ENCODE measurements around the gene EMID1.
A peak's percentile ranks its signal among the peaks of the same experiment; 100 is the strongest.

EMID1 gene

DNA sequence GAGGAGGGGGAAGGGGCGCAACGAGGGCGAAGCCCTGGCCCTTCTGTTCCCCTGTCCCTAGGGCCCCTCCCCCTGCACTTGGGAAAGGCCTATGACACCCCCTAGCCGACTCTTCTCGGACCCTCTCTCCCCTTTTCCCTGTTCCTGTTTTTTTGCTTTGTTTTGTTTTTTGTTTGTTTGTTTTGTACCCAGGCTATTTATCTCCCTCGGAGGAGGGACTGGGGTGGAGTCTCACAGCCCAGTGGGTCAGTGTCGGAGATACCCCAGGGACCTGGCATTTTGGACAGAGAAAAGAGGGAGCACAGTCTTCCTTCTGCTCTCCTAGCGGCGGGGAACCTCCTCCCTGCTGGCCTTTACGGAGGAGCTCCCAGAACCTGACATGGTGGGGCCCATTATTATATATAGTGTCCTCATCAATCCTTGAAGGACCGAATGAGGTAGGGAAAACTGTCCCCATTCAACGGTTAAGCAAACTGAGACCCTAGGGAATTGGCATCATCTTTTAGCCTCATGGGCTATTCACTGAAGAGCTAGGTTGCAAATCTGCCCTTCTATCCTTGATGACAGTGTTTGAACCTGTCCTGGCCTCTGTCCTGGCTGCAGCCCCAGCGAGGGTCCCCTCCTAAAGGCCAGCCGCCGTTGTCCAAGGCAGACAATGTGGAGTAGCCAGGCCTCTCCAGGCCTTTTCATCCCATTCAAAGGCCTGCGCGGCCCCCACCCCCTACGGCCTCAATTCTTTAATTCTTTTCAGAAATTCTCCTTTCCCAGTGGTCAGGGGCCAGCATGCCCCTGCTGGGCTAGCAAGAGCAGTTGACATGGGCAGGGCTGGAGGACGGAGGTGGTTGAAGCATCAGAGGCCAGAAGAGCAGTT, 911 bp downstream of the EMID1 start:
- peaks cover 5% of the 10 kb centered on the region for H3K27me3 ChIP-seq (ENCODE audit: insufficient read depth, low read length)
- peak overlapping the region; percentile 82 for H3K4me3 ChIP-seq (ENCODE audit: low read length)
- H3K36me3 ChIP-seq (ENCODE audit: insufficient read depth, low read length), result no peaks in the 10 kb centered on the region
- H3K9me3 ChIP-seq (ENCODE audit: insufficient read depth, low read depth, low read length), result no peaks in the 10 kb centered on the region
- H3K4me1 ChIP-seq (ENCODE audit: insufficient read depth, low read length), result peaks cover 17% of the 10 kb centered on the region
- WGBS, result 41% methylated on average over 19 of the region's 19 CpGs
- H3K9ac ChIP-seq (ENCODE audit: low read depth, low read length), result peak overlapping the region; percentile 82
- H3K27ac ChIP-seq (ENCODE audit: low read depth, low read length), result no peak overlapping the region; the same call in 1 of the 2 replicates

DNA sequence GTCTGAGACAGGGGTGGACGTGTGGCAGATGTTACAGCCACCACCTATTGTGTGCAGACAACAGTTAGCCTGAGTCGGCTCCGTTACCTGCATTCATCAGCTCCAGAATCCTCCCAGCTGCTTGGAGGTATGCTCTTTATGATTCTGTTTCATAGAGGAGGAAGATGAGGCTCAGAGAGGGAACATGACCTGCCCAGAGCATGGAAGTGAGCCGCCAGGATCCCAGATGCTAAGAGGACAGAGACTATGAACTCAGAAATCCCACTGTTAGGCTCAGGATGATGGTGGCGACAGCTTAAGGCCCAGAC, 1.5 kb downstream of the EMID1 start:
- 81% methylated on average over 5 of the region's 5 CpGs for WGBS
- H3K36me3 ChIP-seq (ENCODE audit: insufficient read depth, low read length), result no peaks in the 10 kb centered on the region
- H3K27ac ChIP-seq (ENCODE audit: low read depth, low read length), result no peak overlapping the region

DNA sequence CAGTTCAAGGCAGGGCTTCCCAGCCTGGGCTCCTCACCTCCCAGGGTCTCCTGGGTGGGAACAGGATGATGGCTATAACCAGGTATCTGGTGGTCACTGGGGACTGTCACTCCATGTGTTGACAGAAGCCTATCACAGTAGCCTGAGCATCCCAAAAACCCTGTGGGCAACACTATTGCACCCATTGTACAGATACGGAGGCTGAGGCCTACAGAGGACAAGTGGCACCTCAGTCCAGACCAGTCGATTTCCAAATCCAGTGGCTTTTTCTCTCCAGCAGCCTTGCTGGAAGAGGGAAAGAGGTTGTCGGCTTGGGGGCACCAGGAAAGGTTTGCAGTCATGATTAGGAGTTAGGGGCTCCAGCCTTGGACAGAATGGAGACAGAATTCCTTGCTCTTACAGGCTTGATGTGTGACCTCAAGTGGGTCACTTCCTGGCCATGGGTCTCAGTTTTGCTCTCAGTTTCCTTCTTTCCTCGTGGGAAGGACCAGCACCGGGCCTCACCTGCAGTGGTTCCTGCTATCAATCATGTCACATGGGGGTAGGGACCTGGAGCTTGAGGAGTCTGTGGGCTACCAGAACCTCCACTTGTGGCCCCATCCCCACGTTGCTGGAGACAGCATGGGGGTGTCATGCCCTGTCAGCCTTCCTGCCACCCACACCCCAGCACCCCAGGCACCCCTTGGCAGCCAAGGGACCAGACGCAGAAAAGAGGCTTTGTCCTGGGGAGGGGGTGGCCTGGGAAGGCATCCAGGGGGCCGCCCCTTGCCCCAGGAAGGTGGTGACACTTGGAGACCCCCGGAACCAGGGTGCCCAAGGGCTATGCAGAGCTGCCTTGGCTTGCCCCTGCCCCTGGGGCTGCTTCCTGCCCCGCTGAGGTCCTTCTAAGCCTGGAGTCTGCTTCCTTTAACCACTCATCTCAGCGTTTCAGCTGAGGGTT, 2.1 kb downstream of the EMID1 start:
- Histone ChIP-seq H3K4me3 (ENCODE audit: low read length) (no peak overlapping the region), H3K36me3 (ENCODE audit: insufficient read depth, low read length) (no peaks in the 10 kb centered on the region), H3K9ac (ENCODE audit: low read depth, low read length) (no peak overlapping the region), H3K9me3 (ENCODE audit: insufficient read depth, low read depth, low read length) (no peaks in the 10 kb centered on the region), H3K27me3 (ENCODE audit: insufficient read depth, low read length) (peaks cover 5% of the 10 kb centered on the region), H3K4me1 (ENCODE audit: insufficient read depth, low read length) (peaks cover 17% of the 10 kb centered on the region), H3K27ac (ENCODE audit: low read depth, low read length) (no peak overlapping the region)
- WGBS, result 84% methylated on average over 11 of the region's 11 CpGs

More for the DNA sequence above, 1.5 kb downstream of the EMID1 start:
- no peak overlapping the region; the same call in 1 of the 2 replicates for H3K4me3 ChIP-seq (ENCODE audit: low read length)
- peaks cover 5% of the 10 kb centered on the region for H3K27me3 ChIP-seq (ENCODE audit: insufficient read depth, low read length)
- no peaks in the 10 kb centered on the region for H3K9me3 ChIP-seq (ENCODE audit: insufficient read depth, low read depth, low read length)
- H3K4me1 ChIP-seq (ENCODE audit: insufficient read depth, low read length), result peaks cover 17% of the 10 kb centered on the region
- no peak overlapping the region for H3K9ac ChIP-seq (ENCODE audit: low read depth, low read length)

DNA sequence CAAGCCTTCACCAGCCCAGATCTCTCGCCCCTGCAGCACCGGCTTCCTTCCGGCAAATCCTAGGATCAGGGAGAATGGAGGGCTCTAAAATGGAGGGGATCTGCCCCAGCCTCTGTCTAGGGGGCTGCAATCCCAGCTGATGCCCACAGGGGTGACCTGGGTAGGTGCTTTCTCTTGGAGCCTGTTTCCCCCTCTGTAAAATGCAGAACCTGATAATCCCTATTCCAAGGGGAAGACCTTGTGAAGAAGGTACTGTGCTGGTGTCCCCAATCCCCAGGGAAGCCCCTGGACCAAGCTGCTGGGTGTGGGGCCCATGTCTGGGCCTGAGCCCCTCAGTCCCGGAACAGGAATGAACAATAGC, 2.8 kb downstream of the EMID1 start:
- Histone ChIP-seq H3K27ac (ENCODE audit: low read depth, low read length) (no peak overlapping the region), H3K27me3 (ENCODE audit: insufficient read depth, low read length) (peaks cover 5% of the 10 kb centered on the region), H3K36me3 (ENCODE audit: insufficient read depth, low read length) (no peaks in the 10 kb centered on the region), H3K4me1 (ENCODE audit: insufficient read depth, low read length) (peaks cover 17% of the 10 kb centered on the region), H3K9me3 (ENCODE audit: insufficient read depth, low read depth, low read length) (no peaks in the 10 kb centered on the region), H3K9ac (ENCODE audit: low read depth, low read length) (no peak overlapping the region), H3K4me3 (ENCODE audit: low read length) (no peak overlapping the region)
- 92% methylated on average over 4 of the region's 4 CpGs for WGBS

DNA sequence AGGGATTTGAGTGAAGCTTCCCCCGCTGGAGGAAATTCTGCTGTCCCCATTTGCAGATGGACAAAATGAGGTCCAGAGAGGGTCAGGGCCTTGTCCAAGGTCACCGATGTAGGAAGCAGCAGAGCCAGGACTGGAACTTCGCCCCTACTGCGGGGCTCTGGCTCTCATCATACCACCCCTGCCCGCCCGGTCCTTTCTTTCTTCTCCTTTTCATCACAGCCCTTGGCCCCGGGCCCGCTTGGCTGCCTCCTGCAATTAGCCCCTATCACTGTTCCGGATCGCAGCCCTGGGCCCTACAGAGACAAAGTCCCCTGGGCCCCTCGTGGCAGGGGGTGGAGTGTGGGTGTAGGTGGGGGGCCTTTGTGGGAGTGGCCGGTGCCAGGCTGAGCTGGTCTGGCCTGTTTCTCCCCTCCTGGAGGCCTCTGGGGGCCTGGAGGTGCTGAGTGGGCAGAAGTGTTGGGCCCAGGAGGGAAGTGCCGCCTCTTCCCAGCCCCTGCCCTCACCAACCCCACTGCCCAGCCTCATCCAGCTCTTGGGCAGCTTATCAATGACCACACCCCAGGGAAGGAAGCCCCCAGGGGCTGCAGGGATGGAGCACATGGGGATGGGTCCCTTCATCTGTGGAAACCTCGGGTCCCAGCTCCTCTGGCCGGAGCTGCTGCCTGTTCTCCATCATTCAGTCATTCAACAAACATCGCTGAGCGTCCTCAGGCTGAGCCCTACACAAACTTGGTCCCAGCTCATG, 3.4 kb downstream of the EMID1 start:
- peaks cover 15% of the 10 kb centered on the region for H3K4me1 ChIP-seq (ENCODE audit: insufficient read depth, low read length)
- peaks cover 5% of the 10 kb centered on the region for H3K27me3 ChIP-seq (ENCODE audit: insufficient read depth, low read length)
- H3K4me3 ChIP-seq (ENCODE audit: low read length), result no peak overlapping the region
- no peaks in the 10 kb centered on the region for H3K36me3 ChIP-seq (ENCODE audit: insufficient read depth, low read length)
- 92% methylated on average over 17 of the region's 17 CpGs for WGBS
- H3K9ac ChIP-seq (ENCODE audit: low read depth, low read length), result no peak overlapping the region
- no peak overlapping the region for H3K27ac ChIP-seq (ENCODE audit: low read depth, low read length)
- no peaks in the 10 kb centered on the region for H3K9me3 ChIP-seq (ENCODE audit: insufficient read depth, low read depth, low read length)

DNA sequence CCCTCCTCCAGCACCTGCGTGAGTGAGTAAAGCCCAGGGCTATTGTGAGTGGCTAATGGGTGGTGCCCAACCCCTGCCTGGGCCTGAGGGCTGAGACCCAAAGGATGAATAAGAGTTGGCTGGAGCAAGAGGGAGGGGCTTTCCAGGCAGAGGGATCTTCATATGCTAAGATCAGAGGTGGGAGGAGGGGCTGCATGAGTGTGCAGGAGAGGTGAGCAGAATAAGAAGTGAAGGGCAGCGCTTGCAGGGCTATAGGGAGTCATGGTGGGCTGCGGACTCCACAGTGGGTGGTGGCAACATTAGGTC, 3.9 kb downstream of the EMID1 start:
- H3K4me1 ChIP-seq (ENCODE audit: insufficient read depth, low read length), result peaks cover 12% of the 10 kb centered on the region
- no peak overlapping the region for H3K4me3 ChIP-seq (ENCODE audit: low read length)
- H3K9ac ChIP-seq (ENCODE audit: low read depth, low read length), result no peak overlapping the region
- no peaks in the 10 kb centered on the region for H3K9me3 ChIP-seq (ENCODE audit: insufficient read depth, low read depth, low read length)
- peaks cover 5% of the 10 kb centered on the region for H3K27me3 ChIP-seq (ENCODE audit: insufficient read depth, low read length)
- H3K27ac ChIP-seq (ENCODE audit: low read depth, low read length), result no peak overlapping the region
- no peaks in the 10 kb centered on the region for H3K36me3 ChIP-seq (ENCODE audit: insufficient read depth, low read length)
- WGBS, result 48% methylated on average over 3 of the region's 3 CpGs

DNA sequence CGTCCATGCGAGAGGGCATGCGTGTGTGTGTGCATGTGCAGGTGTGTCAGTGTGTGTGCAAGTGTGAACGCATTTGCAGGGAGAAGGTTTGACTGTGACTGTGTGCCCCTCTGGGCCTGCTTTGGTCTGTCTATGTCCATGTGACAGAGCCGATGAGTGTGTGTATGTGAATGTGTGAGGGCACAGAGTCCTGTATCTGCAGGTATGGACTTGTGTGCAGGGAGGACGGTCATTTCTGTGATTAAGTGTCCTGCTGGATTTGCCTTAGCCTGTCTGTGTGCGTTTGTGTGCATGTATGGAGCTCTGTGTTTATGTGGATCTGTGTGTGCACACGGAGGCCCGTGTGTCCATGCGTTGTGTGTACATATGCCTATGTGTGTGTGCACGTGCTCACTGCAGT, 5.4 kb downstream of the EMID1 start:
- H3K9ac ChIP-seq (ENCODE audit: low read depth, low read length), result no peak overlapping the region
- 92% methylated on average over 11 of the region's 11 CpGs for WGBS
- no peak overlapping the region for H3K27ac ChIP-seq (ENCODE audit: low read depth, low read length)

DNA sequence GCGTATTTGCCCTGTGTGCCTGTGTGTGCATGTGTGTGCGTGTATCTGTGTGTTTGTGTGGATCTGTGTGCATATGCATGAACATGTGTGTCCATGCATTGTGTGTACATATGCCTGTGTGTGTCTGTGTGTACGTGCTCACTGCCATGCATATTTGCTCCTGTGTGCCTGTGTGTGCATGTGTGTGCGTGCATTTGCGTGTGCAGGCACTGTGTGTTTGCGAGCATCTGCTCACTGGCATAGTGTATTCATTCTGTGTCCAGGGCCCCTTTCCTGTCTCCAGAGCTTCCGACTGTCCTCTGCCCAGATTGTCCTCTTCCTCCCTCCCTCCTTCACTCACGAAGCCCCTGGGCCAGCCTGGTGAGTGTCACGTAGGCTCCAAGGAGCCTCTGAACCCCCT, 5.8 kb downstream of the EMID1 start:
- no peak overlapping the region for H3K4me3 ChIP-seq (ENCODE audit: low read length)
- 94% methylated on average over 9 of the region's 9 CpGs for WGBS
- no peaks in the 10 kb centered on the region for H3K9me3 ChIP-seq (ENCODE audit: insufficient read depth, low read depth, low read length)
- H3K27me3 ChIP-seq (ENCODE audit: insufficient read depth, low read length), result no peaks in the 10 kb centered on the region
- no peak overlapping the region for H3K9ac ChIP-seq (ENCODE audit: low read depth, low read length)
- H3K27ac ChIP-seq (ENCODE audit: low read depth, low read length), result no peak overlapping the region
- 0 out of 2 replicates have a peak, but pooled peaks cover 3% of the 10 kb centered on the region for H3K36me3 ChIP-seq (ENCODE audit: insufficient read depth, low read length)
- H3K4me1 ChIP-seq (ENCODE audit: insufficient read depth, low read length), result peaks cover 9% of the 10 kb centered on the region

More for the DNA sequence above, 5.4 kb downstream of the EMID1 start:
- Histone ChIP-seq H3K9me3 (ENCODE audit: insufficient read depth, low read depth, low read length) (no peaks in the 10 kb centered on the region), H3K4me1 (ENCODE audit: insufficient read depth, low read length) (peaks cover 12% of the 10 kb centered on the region), H3K4me3 (ENCODE audit: low read length) (no peak overlapping the region), H3K27me3 (ENCODE audit: insufficient read depth, low read length) (0 out of 2 replicates have a peak, but pooled peaks cover 2% of the 10 kb centered on the region), H3K36me3 (ENCODE audit: insufficient read depth, low read length) (no peaks in the 10 kb centered on the region)

DNA sequence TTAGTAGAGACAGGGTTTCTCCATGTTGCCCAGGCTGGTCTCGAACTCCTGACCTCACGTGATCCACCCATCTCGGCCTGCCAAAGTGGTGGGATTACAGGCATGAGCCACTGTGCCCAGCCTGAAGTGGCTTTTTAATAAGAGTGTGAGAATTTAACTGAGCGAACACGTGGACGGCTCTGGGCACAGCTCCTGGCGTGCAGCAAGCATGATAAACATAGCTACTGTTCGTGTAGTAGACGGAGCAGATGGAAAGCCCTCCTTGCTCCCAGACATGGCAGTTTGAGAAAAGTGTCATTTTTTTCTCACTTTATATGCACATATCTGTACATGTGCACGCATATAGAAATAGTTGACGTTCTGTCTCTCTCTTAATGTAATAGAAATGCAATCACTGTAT, 7.0 kb downstream of the EMID1 start:
- 95% methylated on average over 11 of the region's 11 CpGs for WGBS
- H3K27me3 ChIP-seq (ENCODE audit: insufficient read depth, low read length), result no peaks in the 10 kb centered on the region

DNA sequence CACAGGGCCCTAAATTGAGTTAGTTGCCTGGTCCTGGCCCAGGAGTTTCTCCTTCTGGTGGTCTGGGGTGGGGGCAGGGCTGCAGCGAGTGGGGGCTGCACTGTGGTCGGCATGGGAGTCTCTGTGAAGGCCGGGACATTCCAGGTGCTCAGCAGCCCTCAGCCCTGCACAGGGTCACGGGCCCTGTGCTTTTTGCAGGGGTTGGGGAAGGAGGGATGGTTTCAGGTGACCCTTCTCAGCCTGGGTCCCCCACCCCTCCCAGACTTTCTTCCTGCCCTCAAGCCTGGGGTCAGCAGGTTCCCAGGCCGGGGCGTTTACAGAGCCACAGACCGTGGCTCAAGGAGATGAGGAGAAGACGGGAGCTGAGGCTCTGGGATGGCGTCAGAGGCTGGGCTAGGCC, 7.8 kb downstream of the EMID1 start:
- Histone ChIP-seq H3K9me3 (ENCODE audit: insufficient read depth, low read depth, low read length) (no peaks in the 10 kb centered on the region), H3K4me1 (ENCODE audit: insufficient read depth, low read length) (no peaks in the 10 kb centered on the region), H3K4me3 (ENCODE audit: low read length) (no peak overlapping the region), H3K36me3 (ENCODE audit: insufficient read depth, low read length) (0 out of 2 replicates have a peak, but pooled peaks cover 4% of the 10 kb centered on the region), H3K9ac (ENCODE audit: low read depth, low read length) (no peak overlapping the region), H3K27ac (ENCODE audit: low read depth, low read length) (no peak overlapping the region), H3K27me3 (ENCODE audit: insufficient read depth, low read length) (no peaks in the 10 kb centered on the region)
- 88% methylated on average over 9 of the region's 9 CpGs for WGBS

More for the DNA sequence above, 7.0 kb downstream of the EMID1 start:
- H3K9me3 ChIP-seq (ENCODE audit: insufficient read depth, low read depth, low read length), result no peaks in the 10 kb centered on the region
- H3K36me3 ChIP-seq (ENCODE audit: insufficient read depth, low read length), result 0 out of 2 replicates have a peak, but pooled peaks cover 4% of the 10 kb centered on the region
- H3K27ac ChIP-seq (ENCODE audit: low read depth, low read length), result no peak overlapping the region
- H3K4me1 ChIP-seq (ENCODE audit: insufficient read depth, low read length), result no peaks in the 10 kb centered on the region
- H3K9ac ChIP-seq (ENCODE audit: low read depth, low read length), result no peak overlapping the region
- no peak overlapping the region for H3K4me3 ChIP-seq (ENCODE audit: low read length)

DNA sequence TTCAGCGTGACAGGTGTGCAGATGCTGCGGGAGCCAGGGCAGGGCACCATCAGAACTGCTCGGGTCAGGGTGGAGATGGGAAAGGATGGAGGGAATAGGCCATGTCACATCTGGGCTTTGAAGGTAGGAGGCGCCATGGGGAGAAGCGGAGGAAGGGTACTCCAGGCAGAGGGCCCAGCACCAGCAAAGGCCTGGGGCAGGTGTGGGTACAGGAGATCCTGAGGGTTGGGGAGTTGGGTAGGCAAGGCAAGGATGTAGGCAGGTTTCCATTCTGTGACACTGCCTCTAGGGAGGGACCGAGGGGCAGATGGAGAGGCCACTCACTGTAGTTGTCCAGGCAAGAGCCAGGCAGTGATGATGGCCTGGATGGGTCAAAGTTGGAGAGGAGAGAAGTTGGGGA, 8.5 kb downstream of the EMID1 start:
- Histone ChIP-seq H3K9ac (ENCODE audit: low read depth, low read length) (no peak overlapping the region), H3K9me3 (ENCODE audit: insufficient read depth, low read depth, low read length) (no peaks in the 10 kb centered on the region), H3K4me1 (ENCODE audit: insufficient read depth, low read length) (no peaks in the 10 kb centered on the region), H3K27ac (ENCODE audit: low read depth, low read length) (no peak overlapping the region), H3K27me3 (ENCODE audit: insufficient read depth, low read length) (no peaks in the 10 kb centered on the region), H3K36me3 (ENCODE audit: insufficient read depth, low read length) (0 out of 2 replicates have a peak, but pooled peaks cover 4% of the 10 kb centered on the region), H3K4me3 (ENCODE audit: low read length) (no peak overlapping the region)
- WGBS, result 93% methylated on average over 6 of the region's 6 CpGs

Data from HUES64 (cell line).